Measurements from ENCODE around the gene PPA1. TPM values are rescaled to one million over a fixed set of nuclear protein-coding genes. Genes with fewer than 3 reads are reported as not detected.
"Not testable (repeated sequence)": the region's sequence is repeated elsewhere in the genome, so short reads cannot be mapped to it uniquely, and the experiment has no call there.

Gene PPA1
- 88.6 TPM for total RNA-seq

DNA sequence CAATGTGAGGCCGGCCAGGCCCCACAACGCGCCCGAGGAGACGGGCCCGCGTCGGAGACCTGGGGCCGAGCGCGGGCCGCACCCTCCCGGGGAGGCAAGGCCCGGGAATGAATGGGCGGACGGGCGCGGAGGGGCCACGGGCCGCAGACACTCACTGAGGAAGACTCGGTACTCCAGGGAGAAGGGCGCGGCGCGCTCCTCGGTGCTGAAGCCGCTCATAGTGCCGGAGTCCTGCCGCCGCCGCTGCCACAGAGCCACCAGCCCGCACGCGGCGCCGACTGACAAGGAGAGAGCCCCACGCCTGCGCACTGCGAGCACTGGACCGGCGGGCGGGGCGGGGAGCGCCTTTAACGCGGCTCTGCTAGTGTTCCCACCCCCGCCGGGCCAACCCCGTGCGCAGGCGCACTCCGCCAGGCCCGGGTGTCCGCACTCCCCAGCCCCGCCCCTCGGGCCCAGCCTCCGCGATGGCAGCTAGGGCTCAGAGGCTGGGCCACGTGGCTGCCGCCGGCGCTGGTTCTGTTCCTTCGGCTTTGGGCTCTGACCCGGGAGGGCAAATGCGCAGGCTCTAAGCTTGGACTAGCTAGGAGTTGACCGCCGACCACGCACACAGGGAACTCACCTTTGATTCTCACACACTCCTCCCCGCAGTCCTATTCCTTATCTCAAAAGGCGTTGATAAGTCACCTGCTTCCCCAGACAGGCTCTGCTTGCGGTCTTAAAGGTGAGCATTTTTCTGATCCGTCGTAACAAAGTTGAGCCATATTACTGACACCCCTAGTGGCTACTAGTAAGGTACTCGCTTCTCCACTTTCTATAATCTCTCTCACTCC is at the start of gene PPA1:
Gene PPA1, minus strand, starts transcription at position 321 of the 830 bp plus-strand sequence. Its CDS starts 102 bp downstream, at position 219.
- peak; percentile 95 for DNase-seq

DNA sequence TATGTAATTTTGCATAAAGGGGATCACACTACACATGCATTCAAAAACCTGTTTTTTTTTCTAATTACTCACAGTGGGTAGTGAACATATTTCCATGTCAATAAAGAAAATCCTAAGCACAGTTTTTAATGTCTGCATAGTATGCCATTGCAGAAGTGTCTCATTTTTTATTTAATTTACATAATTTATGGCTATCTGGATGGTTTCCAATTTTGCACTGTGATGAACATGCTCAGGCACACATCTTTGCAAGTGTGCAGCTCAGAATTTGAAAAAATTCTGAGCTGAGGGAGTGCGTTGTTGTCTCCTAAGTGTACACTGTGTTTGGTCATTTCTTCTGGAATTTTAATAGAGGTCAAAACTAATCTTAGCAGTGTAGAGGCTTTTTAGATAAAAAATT is 48.4 kb upstream of the PPA1 start:
- no peak for DNase-seq

DNA sequence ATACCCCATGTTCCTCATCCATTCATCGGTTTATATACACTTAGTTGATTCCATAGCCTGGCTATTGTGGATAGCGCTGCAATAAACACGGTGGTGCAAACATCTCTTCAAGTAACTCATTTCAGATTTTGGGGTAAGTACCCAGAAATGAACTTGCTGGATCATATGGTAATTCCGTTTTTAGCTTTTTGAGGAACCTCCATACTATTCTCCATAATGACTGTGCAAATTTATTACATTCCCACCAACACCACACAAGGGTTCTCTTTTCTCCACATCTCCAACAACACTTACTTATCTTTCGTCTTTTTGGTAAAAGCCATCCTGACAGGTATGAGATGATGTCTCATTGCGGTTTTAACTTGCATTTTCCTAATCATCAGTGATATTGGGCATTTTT is 46.9 kb upstream of the PPA1 start:
- no peak for DNase-seq

DNA sequence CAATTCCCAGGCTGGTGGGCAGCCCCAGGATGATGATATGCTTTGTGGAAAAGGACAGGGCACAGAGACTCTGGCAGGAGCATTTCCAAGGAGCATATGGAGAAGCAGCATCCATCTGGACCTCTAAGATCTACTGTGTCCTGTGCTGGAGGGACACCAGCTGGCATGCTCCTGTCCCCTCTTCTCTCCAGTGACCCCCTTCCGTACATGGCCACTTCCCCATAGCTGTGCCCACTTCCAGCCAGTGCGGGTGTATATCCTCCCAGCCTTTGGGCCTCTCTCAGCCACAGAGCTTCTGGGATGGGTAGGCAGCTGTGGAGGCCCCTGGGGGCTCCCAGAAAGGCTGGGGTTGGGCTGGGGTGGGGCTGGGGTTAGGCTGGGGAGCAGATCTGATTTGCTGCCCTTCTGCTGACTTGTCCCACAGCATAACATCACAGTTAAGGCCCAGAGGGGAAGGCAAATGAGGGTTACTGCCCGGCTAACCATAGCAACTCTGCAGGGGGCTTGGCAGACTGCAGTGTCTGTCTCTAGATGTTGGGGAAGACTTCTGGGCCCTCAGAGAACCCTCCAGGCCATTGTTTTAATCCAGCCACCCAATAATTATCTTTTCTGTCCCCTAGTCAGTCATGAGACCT is 44.3 kb upstream of the PPA1 start:
- DNase-seq, result no peak

DNA sequence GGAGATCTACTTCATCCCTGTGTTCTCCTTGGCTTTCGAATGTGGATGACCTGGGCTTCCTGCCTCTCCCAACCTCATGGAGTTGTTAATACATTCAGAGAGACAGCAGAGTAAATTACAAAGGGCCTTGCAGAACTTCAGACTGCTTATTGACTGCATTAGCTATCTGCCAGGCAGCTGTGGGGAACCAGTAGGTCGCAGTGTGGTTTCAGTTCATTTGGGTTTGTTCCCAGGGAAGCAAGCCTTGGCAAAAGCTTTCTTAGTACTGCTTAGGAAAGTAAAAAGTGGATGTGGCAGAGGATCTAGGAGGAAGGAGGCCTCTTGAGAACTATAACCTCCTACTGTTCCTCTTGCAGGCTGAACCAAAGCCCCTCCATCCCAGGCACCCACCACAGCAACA is 41.4 kb upstream of the PPA1 start:
- peak; percentile 45 for DNase-seq

DNA sequence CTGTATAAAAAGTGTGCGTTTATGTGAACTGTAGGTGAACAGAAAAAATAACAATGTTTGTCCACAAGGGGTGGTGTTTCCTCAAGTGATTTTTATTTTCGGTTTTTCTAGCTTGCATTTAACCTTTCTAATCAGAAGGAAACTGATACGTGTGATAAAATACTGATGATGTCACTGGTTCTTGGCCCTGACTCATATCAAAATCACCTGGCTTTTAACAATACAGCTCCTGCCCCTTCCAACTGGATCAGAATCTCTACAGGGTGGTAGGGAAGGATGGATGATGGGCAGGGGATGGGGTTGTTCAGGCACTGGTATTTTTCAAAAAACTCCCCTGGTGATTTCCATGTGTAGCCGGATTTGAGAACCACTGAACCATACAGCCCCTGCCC is 39.7 kb upstream of the PPA1 start:
- DNase-seq, result no peak

DNA sequence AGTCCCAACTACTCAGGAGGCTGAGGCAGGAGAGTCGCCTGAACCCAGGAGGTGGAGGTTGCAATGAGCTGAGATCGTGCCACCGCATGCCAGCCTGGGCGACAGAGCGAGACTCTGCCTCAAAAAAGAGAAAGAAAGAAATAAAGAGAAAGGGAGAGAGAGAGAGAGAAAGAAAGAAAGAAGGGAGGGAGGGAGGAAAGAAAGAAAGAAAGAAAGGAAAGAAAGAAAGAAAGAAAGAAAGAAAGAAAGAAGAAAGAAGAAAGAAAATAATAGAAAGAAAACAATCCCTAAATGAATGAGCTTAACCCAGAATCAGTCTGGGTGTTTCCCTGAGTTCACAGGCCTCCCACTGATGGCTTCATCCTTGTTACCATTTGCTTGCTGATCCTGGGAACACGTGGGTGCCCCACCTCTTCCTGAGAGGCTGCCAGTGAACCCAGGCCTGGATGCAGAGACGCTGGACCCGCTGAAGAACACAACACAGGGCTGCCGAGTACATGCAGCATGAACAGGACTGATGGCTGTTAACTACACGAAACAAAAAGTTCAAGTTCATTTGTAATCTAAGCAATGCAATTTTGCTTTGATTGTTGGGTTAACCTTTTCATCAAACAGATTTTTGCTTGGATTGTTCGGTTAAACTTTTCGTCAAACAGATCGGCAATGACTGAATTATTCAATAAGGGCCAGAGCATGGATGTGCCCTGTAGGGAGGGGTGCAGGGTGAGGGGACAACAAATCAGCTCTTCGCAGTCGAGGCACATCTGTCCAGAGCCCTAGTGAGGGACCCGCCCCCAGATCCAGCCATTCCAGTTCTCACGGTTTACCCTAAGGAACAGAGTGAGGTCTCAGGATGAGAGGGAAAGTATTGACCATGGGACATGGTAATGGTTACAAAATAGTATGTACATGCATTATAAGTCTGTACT is 39.0 kb upstream of the PPA1 start:
- no peak for DNase-seq

DNA sequence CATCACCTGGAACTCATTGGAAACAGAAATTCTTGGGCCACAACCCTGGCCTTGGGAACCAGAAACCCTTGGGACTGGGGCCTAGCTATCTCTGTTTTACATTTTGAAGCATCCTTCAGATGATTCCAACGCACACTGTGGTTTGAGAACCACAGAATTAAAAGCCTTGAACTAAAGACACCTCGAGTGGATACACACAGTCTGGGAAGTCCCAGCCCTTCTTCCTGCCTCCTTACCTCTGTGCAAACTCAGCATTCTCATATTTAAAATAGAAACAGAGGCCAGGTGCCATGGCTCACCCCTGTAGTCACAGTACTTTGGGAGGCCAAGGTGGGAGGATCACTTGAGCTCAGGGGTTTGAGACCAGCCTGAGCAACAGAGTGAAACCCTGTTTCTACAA is 37.7 kb upstream of the PPA1 start:
- DNase-seq, result no peak

DNA sequence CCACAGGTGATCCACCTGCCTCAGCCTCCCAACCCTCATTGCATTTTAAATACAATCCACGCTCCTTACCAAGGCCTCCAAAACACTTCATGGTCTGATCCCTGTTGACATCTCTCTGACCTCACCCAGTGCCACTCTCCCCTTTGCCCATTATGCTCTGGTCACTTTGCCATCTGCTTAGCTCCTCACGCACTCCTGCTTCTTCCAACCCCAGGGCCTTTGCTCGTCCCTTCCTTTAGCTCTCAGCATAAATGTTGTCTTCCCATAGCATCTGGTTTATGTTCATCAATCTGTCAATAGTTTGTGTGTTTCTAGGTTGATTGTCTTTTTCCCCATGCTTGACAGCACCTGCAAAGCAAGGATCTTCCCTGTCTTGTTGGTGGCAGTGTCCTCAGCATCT is 36.5 kb upstream of the PPA1 start:
- DNase-seq, result no peak

DNA sequence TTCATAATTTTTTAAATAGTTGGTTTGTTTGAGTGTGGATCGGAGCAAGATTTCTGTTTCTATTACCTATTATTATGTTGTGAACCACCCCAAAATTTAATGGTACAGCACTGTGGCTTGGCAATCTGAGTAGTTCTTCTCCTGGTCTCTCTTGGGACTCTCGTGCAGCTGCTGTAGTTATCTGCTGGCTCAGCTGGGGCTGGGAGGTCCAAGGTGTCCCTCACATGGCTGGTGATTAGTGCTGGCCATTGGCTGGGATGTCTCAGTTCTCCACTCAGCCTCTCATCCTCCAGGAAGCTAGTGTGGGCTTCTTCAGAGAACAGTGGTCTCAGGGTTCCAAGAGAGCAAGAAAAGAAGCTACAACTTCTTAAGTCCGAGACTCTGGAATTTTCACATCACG is 35.1 kb upstream of the PPA1 start:
- no peak for DNase-seq

DNA sequence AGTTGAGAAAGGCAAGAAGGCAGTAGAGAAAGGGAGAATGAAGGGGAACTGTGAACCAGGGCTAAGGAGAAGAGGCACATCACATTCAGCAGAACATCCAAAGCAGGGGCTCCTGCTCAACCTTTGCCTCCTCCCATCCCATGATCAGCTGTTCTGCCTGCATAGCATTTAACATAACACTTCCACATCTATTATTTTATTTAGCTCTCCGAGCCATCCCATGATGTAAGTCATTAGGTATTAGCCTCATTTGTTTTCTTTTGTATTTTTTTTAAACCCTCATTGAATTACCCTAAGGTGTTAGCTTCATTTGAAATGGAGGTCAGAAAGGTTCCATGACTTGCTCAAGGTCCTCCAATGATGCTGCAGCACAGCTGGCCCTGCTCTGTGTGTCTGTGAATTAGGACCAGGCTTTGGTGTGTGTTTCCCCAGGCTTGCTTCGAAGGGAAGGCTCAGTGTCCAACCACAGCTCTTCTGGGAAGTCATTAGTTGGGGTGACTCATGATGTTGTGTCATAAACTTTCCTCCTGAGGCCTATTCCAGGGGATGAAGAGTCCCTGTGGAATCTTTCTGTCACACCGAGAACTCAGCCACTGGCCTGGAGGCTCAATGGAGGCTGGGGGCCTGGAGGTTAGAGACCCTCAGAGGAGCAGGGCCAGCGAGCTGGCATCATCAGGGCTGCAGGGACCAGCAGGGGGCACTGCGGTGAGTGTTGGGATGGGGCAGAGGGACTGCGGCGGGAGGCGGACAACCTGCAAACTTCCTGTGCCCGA is 34.1 kb upstream of the PPA1 start:
- no peak for DNase-seq

DNA sequence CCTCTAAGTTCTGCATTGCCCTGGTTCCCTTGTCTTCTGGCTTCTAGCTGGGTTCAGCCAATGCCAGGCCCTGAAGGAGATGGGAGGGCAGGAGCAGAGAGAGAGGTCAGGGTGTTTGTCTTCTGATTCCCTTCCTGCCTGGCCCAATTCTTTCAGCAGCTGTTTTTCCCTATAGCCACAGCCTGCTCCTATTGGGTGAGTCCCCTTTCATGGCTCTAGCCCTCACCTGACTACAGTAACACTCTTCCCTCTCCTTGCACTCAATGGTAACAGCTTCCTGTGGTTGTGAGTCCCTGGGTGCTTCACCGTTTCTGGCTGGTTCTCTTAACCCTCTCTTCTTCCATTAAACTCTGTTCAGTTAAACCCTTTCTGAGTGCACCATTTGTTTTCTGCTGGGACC is 33.5 kb upstream of the PPA1 start:
- DNase-seq, result no peak

DNA sequence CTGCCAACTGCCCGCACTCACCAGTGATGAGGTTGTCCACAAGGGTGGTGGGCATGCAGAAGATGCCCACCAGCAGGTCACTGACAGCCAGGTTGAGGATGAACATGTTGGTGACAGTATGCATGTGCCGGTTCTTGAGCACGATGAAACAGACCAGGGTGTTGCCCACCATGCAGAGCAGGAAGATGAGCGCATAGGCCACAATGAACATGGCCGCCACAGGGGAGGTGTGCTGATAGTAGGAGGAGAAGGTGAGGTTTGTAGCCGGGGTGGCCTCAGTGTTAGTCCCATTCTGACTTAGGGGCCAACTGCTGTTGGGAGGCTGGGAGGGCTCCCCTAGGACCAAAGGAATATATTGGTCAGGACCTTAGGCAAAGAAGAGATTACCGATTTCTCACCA is 32.8 kb upstream of the PPA1 start:
- no peak for DNase-seq

DNA sequence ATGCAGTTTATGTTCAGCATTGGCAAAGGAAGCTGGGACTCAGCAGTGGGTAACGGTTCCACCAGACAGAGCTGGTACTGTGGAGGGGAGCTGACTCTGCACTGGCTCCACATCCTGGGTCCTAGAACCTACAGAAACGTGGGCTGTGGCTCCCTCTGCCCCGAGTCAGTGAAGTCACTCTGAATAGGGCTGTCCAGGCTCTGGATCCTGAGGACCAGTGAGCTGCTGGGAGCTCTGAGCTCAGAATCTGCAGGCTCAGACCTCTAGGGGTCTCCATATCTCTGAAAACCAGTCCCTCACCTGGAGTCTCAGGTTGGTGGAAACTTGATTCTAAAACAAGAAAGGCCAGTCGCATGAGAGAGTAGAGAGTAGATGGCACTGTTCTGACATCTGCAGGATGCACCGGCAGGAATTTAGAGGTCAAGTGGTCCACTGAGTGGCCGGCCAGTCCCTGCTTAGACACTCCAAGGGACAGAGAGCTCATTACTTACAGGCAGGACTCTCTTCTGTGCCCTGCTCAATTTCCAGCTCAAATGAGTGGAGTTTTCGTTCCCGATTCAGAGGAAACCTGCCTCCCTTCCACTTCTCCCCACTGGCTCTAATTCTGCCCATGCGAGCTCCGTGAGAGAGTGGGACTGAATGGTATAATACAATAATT is 31.9 kb upstream of the PPA1 start:
- DNase-seq, result no peak

DNA sequence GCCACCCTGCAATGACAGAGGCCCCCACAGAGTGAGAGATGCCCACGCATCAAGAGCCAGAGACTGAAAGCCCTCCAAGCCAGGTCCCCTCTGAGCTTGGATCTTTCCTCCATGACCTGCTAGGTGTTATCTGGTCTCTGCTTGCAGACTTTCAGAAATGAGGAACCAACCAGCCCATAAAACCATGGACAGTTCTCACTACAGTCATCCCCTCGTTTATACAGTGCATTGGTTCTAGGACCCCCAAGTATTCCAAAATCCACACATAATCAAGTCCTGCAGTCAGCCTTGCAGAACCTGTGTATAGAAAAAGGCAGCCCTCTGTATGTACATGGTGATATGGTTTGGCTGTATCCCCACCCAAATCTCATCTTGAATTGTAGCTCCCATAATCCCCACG is 27.5 kb upstream of the PPA1 start:
- no peak for DNase-seq

DNA sequence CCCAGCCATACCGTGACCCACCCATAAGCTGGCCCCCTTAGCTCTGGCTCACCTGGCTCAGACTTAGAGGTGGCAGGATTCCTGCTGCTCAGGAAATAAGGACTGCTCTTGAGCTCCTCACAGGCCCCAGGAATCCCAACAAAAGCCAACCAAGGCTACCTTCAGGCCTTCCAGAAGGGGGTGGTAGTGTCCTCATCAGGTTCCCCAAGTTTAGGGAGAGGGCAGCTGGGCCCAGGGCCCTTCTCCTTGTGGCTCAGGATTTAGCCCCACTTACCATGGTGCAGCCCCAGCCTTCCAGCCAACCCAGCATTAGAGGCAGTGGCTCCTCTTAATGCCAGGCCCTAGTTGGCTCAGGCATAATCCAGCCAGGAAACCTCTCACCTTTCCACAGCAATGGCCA is 27.0 kb upstream of the PPA1 start:
- no peak for DNase-seq

DNA sequence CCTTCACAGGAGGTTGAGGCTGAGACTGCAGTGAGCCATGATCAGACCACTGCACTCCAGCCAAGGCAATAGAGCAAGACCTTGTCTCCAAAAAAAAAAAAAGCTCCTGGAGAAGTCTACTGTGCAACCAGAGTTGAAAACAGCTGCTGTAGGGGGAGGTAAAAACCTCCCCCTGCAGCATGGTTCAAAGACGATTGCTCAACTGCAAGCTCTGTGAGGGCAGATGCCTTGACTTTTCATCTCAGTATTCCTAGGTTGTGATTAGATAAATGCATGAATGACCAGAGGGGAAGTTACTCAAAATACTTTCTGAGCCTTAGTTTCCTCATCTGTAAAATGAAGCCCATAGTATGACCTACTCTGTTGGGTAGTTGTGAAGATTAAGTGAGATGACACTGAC is 25.0 kb upstream of the PPA1 start:
- no peak for DNase-seq

DNA sequence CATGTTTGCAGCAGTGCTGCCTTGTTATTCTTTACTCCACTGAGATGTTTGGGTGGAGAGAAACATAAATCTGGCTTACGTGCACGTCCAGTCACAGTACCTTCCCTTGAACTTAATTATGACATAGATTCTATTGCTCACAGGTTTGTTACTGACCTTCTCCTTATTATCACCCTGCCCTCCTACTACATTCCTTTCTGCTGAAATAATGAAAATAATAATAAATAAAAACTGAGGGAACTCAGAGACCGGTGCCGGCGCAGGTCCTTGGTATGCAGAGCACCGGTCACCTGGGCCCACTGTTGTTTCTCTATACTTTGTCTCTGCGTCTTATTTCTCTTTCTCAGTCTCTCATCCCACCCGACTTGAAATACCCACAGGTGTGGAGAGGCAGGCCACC is 24.6 kb upstream of the PPA1 start:
- DNase-seq, result not testable (repeated sequence)

DNA sequence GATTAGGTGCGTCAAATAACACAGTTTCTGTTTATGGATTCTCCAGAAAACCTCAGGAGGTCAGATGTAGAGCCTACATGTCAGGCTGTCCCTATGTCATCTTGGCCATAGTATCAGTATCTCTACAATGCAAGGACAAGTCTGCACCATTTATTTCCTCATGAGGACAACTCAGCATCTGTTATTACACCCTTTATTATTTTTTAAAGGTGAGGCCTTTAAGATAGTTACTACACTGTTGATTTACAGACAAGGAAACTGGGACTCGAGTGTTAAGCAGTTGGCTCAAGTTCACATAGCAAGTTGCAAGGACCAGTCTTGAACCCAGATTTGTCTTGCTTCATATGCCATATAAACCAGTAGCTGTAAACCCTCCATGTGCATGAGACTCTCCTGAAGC is 23.2 kb upstream of the PPA1 start:
- DNase-seq, result no peak

DNA sequence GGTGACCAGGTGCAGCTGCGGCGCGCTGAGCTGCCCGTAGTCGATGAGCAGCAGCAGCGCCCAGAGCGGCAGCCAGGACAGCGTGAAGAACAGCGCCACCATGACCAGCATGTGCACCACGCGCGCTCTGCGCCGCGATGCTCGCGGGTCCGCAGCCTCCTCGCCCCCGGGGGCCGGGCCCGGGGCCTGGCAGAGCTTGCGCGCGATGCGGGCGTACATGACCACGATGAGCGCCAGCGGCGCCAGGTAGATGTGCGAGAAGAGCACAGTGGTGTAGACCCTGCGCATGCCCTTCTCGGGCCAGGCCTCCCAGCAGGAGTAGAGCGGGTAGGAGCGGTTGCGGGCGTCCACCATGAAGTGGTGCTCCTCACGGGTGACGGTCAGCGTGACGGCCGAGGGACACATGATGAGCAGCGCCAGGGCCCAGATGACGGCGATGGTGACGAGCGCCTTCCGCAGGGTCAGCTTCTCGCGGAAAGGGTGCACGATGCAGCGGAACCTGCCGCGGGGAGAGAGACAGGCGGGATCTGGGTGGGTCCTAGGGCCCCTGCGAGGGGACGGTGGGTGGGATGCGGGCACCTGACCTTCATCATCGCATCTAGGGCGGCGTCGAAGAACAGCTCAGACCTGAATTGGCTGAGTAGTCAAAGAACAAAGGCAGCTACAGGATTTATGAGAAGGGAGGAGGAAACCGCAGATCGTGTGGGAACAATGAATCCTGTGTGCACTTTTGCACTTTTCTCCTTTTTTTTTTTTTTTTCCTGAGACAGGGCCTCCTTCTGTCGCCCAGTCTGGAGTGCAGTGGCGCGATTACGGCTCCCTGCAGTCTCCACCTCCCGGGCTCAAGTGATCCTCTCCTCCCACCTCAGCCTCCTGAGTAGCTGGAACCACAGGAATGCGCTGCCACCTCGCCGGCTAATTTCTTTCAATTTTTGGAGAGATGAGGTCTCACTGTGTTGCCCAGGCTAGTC is 22.4 kb upstream of the PPA1 start:
- no peak for DNase-seq
